Duodenal mucosa (tissue), 2 donors: ENCODE data around the gene CHST15.

Experiments
- H3K27ac ChIP-seq: one replicate; pipeline ENCODE4 v1.7.0; 2013; ENCODE audit warnings: low read depth, low read length
- H3K27me3 ChIP-seq, 2 donors: one replicate each; pipeline ENCODE4 v1.7.0; 2013; ENCODE audit warnings: low read length in 2 of 2, control low read depth in 1 of 2; ENCODE audit not compliant: insufficient read depth in 2 of 2, control insufficient read depth in 1 of 2
- H3K36me3 ChIP-seq, 2 donors: one replicate each; pipeline ENCODE4 v1.7.0; 2013; ENCODE audit warnings: low read length in 2 of 2, control low read depth in 1 of 2; ENCODE audit not compliant: insufficient read depth in 2 of 2, control insufficient read depth in 1 of 2
- H3K4me1 ChIP-seq, 2 donors: one replicate each; pipeline ENCODE4 v1.7.0; 2013; ENCODE audit warnings: low read length in 2 of 2, control low read depth in 1 of 2; ENCODE audit not compliant: insufficient read depth in 2 of 2, control insufficient read depth in 1 of 2
- H3K4me3 ChIP-seq, 2 donors: one replicate each; pipeline ENCODE4 v1.7.0; 2013; ENCODE audit warnings: low read length in 2 of 2, low read depth in 1 of 2
- H3K9ac ChIP-seq, 2 donors: one replicate each; pipeline ENCODE4 v1.7.0; 2013; ENCODE audit warnings: low read length in 2 of 2, low read depth in 1 of 2
- H3K9me3 ChIP-seq, 2 donors: one replicate each; pipeline ENCODE4 v1.7.0; 2013; ENCODE audit warnings: low read length in 2 of 2, control low read depth in 1 of 2; ENCODE audit not compliant: control insufficient read depth in 1 of 2

Gene CHST15

GRCh38 chr10:124059551-124059950 is 33.8 kb downstream of the CHST15 start:
- H3K4me1 ChIP-seq = peaks cover 11 to 16% of the 10 kb centered on the region in 2 donors

GRCh38 chr10:124058346-124059003 is 34.9 kb downstream of the CHST15 start:
- Histone ChIP-seq H3K9ac (no peak overlapping the region), H3K27ac (no peak overlapping the region)

More at GRCh38 chr10:124059551-124059950, 33.8 kb downstream of the CHST15 start:
- Histone ChIP-seq H3K27me3 (no peaks in the 10 kb centered on the region), H3K27ac (no peak overlapping the region), H3K36me3 (no peaks in the 10 kb centered on the region), H3K4me3 (no peak overlapping the region), H3K9me3 (no peaks in the 10 kb centered on the region), H3K9ac (no peak overlapping the region)

GRCh38 chr10:124057601-124058000 is 35.8 kb downstream of the CHST15 start:
- Histone ChIP-seq H3K9me3 (no peaks in the 10 kb centered on the region), H3K27ac (no peak overlapping the region), H3K27me3 (no peaks in the 10 kb centered on the region), H3K36me3 (no peaks in the 10 kb centered on the region), H3K9ac (no peak overlapping the region), H3K4me3 (no peak overlapping the region), H3K4me1 (peaks cover 7 to 8% of the 10 kb centered on the region in 2 donors)

More at GRCh38 chr10:124058346-124059003, 34.9 kb downstream of the CHST15 start:
- H3K27me3 ChIP-seq = no peaks in the 10 kb centered on the region
- peaks cover 11 to 14% of the 10 kb centered on the region in 2 donors for H3K4me1 ChIP-seq
- no peak overlapping the region for H3K4me3 ChIP-seq
- no peaks in the 10 kb centered on the region for H3K36me3 ChIP-seq
- H3K9me3 ChIP-seq = no peaks in the 10 kb centered on the region

GRCh38 chr10:124056337-124056980 is 36.9 kb downstream of the CHST15 start:
- Histone ChIP-seq H3K36me3 (no peaks in the 10 kb centered on the region), H3K27ac (no peak overlapping the region), H3K9me3 (no peaks in the 10 kb centered on the region), H3K4me1 (peaks cover 0 to 3% of the 10 kb centered on the region in 2 donors), H3K9ac (no peak overlapping the region), H3K27me3 (no peaks in the 10 kb centered on the region), H3K4me3 (no peak overlapping the region)

- peaks cover 0 to 5% of the 10 kb centered on the region in 2 donors for H3K4me1 ChIP-seq
- H3K27me3 ChIP-seq = no peaks in the 10 kb centered on the region
- H3K9ac ChIP-seq = no peak overlapping the region
- no peaks in the 10 kb centered on the region for H3K9me3 ChIP-seq
- no peak overlapping the region for H3K4me3 ChIP-seq
- no peaks in the 10 kb centered on the region for H3K36me3 ChIP-seq
- H3K27ac ChIP-seq = no peak overlapping the region
These were observed 39.4 kb downstream of the CHST15 start for GRCh38 chr10:124053971-124054370.

- H3K9me3 ChIP-seq = no peaks in the 10 kb centered on the region
- H3K4me3 ChIP-seq = no peak overlapping the region
- H3K9ac ChIP-seq = no peak overlapping the region
- H3K27me3 ChIP-seq = no peaks in the 10 kb centered on the region
- no peak overlapping the region for H3K27ac ChIP-seq
- H3K36me3 ChIP-seq = no peaks in the 10 kb centered on the region
- peaks cover 0 to 5% of the 10 kb centered on the region in 2 donors for H3K4me1 ChIP-seq
These were observed 40.8 kb downstream of the CHST15 start for GRCh38 chr10:124052561-124052960.

- no peaks in the 10 kb centered on the region for H3K27me3 ChIP-seq
These were observed 43.1 kb downstream of the CHST15 start for GRCh38 chr10:124050021-124051015.

GRCh38 chr10:124049484-124049883 is 43.9 kb downstream of the CHST15 start:
- Histone ChIP-seq H3K4me3 (no peak overlapping the region), H3K9ac (no peak overlapping the region), H3K4me1 (peaks cover 0 to 5% of the 10 kb centered on the region in 2 donors), H3K27ac (no peak overlapping the region), H3K9me3 (no peaks in the 10 kb centered on the region), H3K27me3 (no peaks in the 10 kb centered on the region), H3K36me3 (peaks cover 0 to 3% of the 10 kb centered on the region in 2 donors)

More at GRCh38 chr10:124050021-124051015, 43.1 kb downstream of the CHST15 start:
- H3K9me3 ChIP-seq = no peaks in the 10 kb centered on the region
- no peak overlapping the region for H3K9ac ChIP-seq
- H3K27ac ChIP-seq = no peak overlapping the region
- H3K36me3 ChIP-seq = no peaks in the 10 kb centered on the region
- no peak overlapping the region for H3K4me3 ChIP-seq
- peaks cover 0 to 5% of the 10 kb centered on the region in 2 donors for H3K4me1 ChIP-seq

GRCh38 chr10:124048371-124049290 is 44.8 kb downstream of the CHST15 start:
- no peaks in the 10 kb centered on the region for H3K27me3 ChIP-seq
- no peaks in the 10 kb centered on the region for H3K9me3 ChIP-seq
- H3K9ac ChIP-seq = no peak overlapping the region
- no peak overlapping the region for H3K27ac ChIP-seq
- peaks cover 0 to 9% of the 10 kb centered on the region in 2 donors for H3K36me3 ChIP-seq
- no peak overlapping the region for H3K4me3 ChIP-seq
- H3K4me1 ChIP-seq = peaks cover 0 to 8% of the 10 kb centered on the region in 2 donors
